ENCODE results near the gene FAM3B. TPM values are rescaled to one million over a fixed set of nuclear protein-coding genes. Genes with fewer than 3 reads are reported as not detected.

Gene FAM3B
- total RNA-seq, 2 donors from 2014 or later: 50.4 to 74.5 TPM

- TF ChIP-seq POLR2A (IDR thresholded peaks at IDR 0.05): no peak
- no peak for TF ChIP-seq CTCF (IDR thresholded peaks at IDR 0.05)
- no peaks in the 10 kb centered on the region for H3K27me3 ChIP-seq
- H3K9me3 ChIP-seq: no peaks in the 10 kb centered on the region
- peaks cover 0 to 14% of the 10 kb centered on the region in 2 donors for H3K36me3 ChIP-seq (replicated peaks in 1 of 2; ENCODE audit: insufficient read depth in 1 of 2, low read depth in 2 of 2)
- WGBS, 2 donors: 86 to 88% methylated on average over 8 of the region's 8 CpGs
- peaks cover 11% of the 10 kb centered on the region for H3K4me1 ChIP-seq
- ATAC-seq (no peak), DNase-seq (no peak)
- no peak overlapping the region for H3K4me3 ChIP-seq
- H3K27ac ChIP-seq: no peak overlapping the region
- intact Hi-C loops (cut with DNase I): no loop called here
Observed at GRCh38 chr21:41346758-41347157, 30.2 kb downstream of the FAM3B start.

- TF ChIP-seq CTCF (IDR thresholded peaks at IDR 0.05) (no peak), POLR2A (IDR thresholded peaks at IDR 0.05) (no peak)
- WGBS, 2 donors: 88 to 93% methylated on average over 6 of the region's 6 CpGs
- Histone ChIP-seq H3K27me3 (no peaks in the 10 kb centered on the region), H3K4me3 (no peak overlapping the region), H3K36me3 (replicated peaks in 1 of 2; ENCODE audit: insufficient read depth in 1 of 2, low read depth in 2 of 2) (peaks cover 0 to 16% of the 10 kb centered on the region in 2 donors), H3K27ac (no peak overlapping the region), H3K9me3 (no peaks in the 10 kb centered on the region), H3K4me1 (peaks cover 11% of the 10 kb centered on the region)
- intact Hi-C loops (cut with DNase I): no loop called here
- DNase-seq (no peak), ATAC-seq (no peak)
Observed at GRCh38 chr21:41348434-41348833, 31.8 kb downstream of the FAM3B start.

- Histone ChIP-seq H3K27ac (no peak overlapping the region), H3K4me3 (no peak overlapping the region), H3K9me3 (no peaks in the 10 kb centered on the region), H3K4me1 (peaks cover 11% of the 10 kb centered on the region), H3K27me3 (no peaks in the 10 kb centered on the region), H3K36me3 (replicated peaks in 1 of 2; ENCODE audit: insufficient read depth in 1 of 2, low read depth in 2 of 2) (peaks cover 0 to 16% of the 10 kb centered on the region in 2 donors)
- 78 to 80% methylated on average over 7 of the region's 7 CpGs for WGBS, 2 donors
- DNase-seq (no peak), ATAC-seq (no peak)
- no peak for TF ChIP-seq CTCF (IDR thresholded peaks at IDR 0.05)
- TF ChIP-seq POLR2A (IDR thresholded peaks at IDR 0.05): no peak
- intact Hi-C loops (cut with DNase I): no loop called here
Observed at GRCh38 chr21:41349126-41349525, 32.5 kb downstream of the FAM3B start.

- TF ChIP-seq POLR2A (IDR thresholded peaks at IDR 0.05): no peak
- Histone ChIP-seq H3K27ac (no peak overlapping the region), H3K36me3 (replicated peaks in 1 of 2; ENCODE audit: insufficient read depth in 1 of 2, low read depth in 2 of 2) (peaks cover 0 to 16% of the 10 kb centered on the region in 2 donors), H3K4me1 (peaks cover 11% of the 10 kb centered on the region), H3K9me3 (no peaks in the 10 kb centered on the region), H3K4me3 (no peak overlapping the region), H3K27me3 (no peaks in the 10 kb centered on the region)
- intact Hi-C loops (cut with DNase I): no loop called here
- no peak for DNase-seq
- no peak for ATAC-seq
- WGBS, 2 donors: 88 to 90% methylated on average over 15 to 19 of the region's 19 CpGs
Observed at GRCh38 chr21:41349619-41350390, 33.2 kb downstream of the FAM3B start.

- Histone ChIP-seq H3K36me3 (replicated peaks in 1 of 2; ENCODE audit: insufficient read depth in 1 of 2, low read depth in 2 of 2) (peaks cover 0 to 16% of the 10 kb centered on the region in 2 donors), H3K27ac (no peak overlapping the region)
Observed at GRCh38 chr21:41350436-41351155, 34.0 kb downstream of the FAM3B start.

More at GRCh38 chr21:41350436-41351155, 34.0 kb downstream of the FAM3B start:
- Histone ChIP-seq H3K4me3 (no peak overlapping the region), H3K27me3 (no peaks in the 10 kb centered on the region), H3K4me1 (peaks cover 11% of the 10 kb centered on the region), H3K9me3 (no peaks in the 10 kb centered on the region)
- DNase-seq: no peak
- TF ChIP-seq POLR2A (IDR thresholded peaks at IDR 0.05): no peak
- no peak for TF ChIP-seq CTCF (IDR thresholded peaks at IDR 0.05)
- ATAC-seq: no peak
- WGBS, 2 donors: 71 to 89% methylated on average over 16 of the region's 16 CpGs
- intact Hi-C loops (cut with DNase I): no loop called here
